NB4 (cell line): Measurements from ENCODE around the gene RRP8.

Source experiments
- DNase-seq: peaks from one replicate; pipeline ENCODE4 v3.0.0; 2010; ENCODE audit warnings: low read depth
- H3K4me3 ChIP-seq: one replicate; pipeline ENCODE4 v1.5.1; 2011; ENCODE audit warnings: mild to moderate bottlenecking, low read depth, low read length, moderate library complexity
- MYC ChIP-seq: IDR thresholded peaks from 2 replicates; pipeline ENCODE4 v1.6.1; 2011; ENCODE audit warnings: low read depth, low read length
- POLR2A ChIP-seq: IDR thresholded peaks from 2 replicates; pipeline ENCODE4 v1.6.1; 2011; ENCODE audit warnings: mild to moderate bottlenecking; ENCODE audit not compliant: insufficient read length; ENCODE audit errors: extremely low read depth
- TF ChIP-seq, protein P1 (sequence below): IDR thresholded peaks from 2 replicates; pipeline ENCODE4 v1.6.1; 2011; ENCODE audit warnings: low read depth, low read length
- TF ChIP-seq, protein P2 (sequence below): IDR thresholded peaks from one replicate; pipeline ENCODE4 v1.5.1; 2012; ENCODE audit warnings: low read depth, low read length

RRP8 gene

DNA sequence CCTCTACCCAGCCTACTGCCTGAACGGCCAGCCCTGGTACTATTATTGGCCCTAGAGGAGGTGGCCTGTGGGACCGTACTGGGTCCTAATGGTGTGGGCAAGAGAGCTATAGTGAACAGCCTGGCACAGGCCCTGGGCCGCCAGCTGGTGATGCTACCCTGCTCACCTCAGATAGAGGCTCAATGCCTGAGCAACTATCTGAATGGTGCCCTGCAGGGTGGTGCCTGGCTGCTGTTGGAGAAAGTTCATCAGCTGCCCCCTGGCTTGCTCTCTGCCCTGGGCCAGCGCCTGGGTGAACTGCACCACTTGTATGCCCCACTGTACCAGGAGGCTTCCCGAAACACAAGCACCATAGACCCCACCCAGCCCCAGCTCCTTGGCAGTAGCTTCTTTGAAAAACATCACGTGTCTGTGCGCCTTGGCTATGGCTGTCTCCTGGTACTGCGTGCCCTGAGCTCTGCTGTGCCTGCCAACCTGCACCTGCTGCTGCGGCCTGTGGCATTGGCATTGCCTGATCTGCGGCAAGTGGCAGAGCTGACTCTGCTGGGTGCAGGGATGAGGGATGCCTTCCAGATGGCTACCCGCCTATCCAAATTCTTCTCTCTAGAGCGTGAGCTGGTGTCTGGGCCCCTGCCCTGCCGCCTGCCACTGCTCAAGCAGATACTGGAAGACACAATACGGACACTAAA, 57.4 kb downstream of the RRP8 start:
- DNase-seq = no peak
- no peak overlapping the region for H3K4me3 ChIP-seq
- TF ChIP-seq, protein P1, sequence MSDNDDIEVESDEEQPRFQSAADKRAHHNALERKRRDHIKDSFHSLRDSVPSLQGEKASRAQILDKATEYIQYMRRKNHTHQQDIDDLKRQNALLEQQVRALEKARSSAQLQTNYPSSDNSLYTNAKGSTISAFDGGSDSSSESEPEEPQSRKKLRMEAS = no peak
- TF ChIP-seq MYC (no peak), POLR2A (no peak)
- TF ChIP-seq, protein P2, sequence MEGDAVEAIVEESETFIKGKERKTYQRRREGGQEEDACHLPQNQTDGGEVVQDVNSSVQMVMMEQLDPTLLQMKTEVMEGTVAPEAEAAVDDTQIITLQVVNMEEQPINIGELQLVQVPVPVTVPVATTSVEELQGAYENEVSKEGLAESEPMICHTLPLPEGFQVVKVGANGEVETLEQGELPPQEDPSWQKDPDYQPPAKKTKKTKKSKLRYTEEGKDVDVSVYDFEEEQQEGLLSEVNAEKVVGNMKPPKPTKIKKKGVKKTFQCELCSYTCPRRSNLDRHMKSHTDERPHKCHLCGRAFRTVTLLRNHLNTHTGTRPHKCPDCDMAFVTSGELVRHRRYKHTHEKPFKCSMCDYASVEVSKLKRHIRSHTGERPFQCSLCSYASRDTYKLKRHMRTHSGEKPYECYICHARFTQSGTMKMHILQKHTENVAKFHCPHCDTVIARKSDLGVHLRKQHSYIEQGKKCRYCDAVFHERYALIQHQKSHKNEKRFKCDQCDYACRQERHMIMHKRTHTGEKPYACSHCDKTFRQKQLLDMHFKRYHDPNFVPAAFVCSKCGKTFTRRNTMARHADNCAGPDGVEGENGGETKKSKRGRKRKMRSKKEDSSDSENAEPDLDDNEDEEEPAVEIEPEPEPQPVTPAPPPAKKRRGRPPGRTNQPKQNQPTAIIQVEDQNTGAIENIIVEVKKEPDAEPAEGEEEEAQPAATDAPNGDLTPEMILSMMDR = no peak
